H9 (cell line): ENCODE data around the gene HEATR5A. TPM values are rescaled to one million over a fixed set of nuclear protein-coding genes. Genes with fewer than 3 reads are reported as not detected.

Experiments used
- DNase-seq: peaks from one replicate; pipeline ENCODE4 v3.0.0-alpha.2; 2017
- H2AFZ ChIP-seq: one replicate; pipeline ENCODE4 v1.6.1; 2013; ENCODE audit warnings: mild to moderate bottlenecking, low read length, control low read depth, moderate library complexity
- H2AK5ac ChIP-seq: 2 replicates; pipeline ENCODE4 v1.6.1; 2013; ENCODE audit warnings: low read length, control low read depth, mixed read lengths; ENCODE audit not compliant: insufficient read length
- H2BK120ac ChIP-seq: one replicate; pipeline ENCODE4 v1.6.1; 2013; ENCODE audit warnings: low read depth, mild to moderate bottlenecking, low read length, control low read depth, inconsistent platforms; ENCODE audit not compliant: poor library complexity, severe bottlenecking
- H2BK12ac ChIP-seq: 2 replicates; pipeline ENCODE4 v1.6.1; 2013; ENCODE audit warnings: low read length, control low read depth, mixed read lengths, low read depth; ENCODE audit not compliant: insufficient read length
- H2BK15ac ChIP-seq: 2 replicates; pipeline ENCODE4 v1.6.1; 2013; ENCODE audit warnings: low read depth, low read length, control low read depth
- H2BK20ac ChIP-seq: one replicate; pipeline ENCODE4 v1.6.1; 2013; ENCODE audit warnings: low read depth, mild to moderate bottlenecking, low read length, control low read depth, inconsistent platforms; ENCODE audit not compliant: poor library complexity, severe bottlenecking
- H2BK5ac ChIP-seq: 2 replicates; pipeline ENCODE4 v1.6.1; 2013; ENCODE audit warnings: low read length, control low read depth, mixed read lengths; ENCODE audit not compliant: insufficient read length
- H3K14ac ChIP-seq: 2 replicates; pipeline ENCODE4 v1.6.1; 2013; ENCODE audit warnings: low read length, control low read depth; ENCODE audit not compliant: insufficient read depth
- H3K18ac ChIP-seq: 2 replicates; pipeline ENCODE4 v1.6.1; 2013; ENCODE audit warnings: low read depth, mild to moderate bottlenecking, mixed read lengths, low read length, control low read depth; ENCODE audit not compliant: insufficient read length
- H3K23ac ChIP-seq: 2 replicates; pipeline ENCODE4 v1.6.1; 2013; ENCODE audit warnings: low read length, control low read depth, mixed read lengths, low read depth; ENCODE audit not compliant: insufficient read length
- H3K23me2 ChIP-seq: 2 replicates; pipeline ENCODE4 v1.6.1; 2013; ENCODE audit warnings: low read depth, mild to moderate bottlenecking, mixed read lengths, low read length, control low read depth; ENCODE audit not compliant: insufficient read length, poor library complexity, severe bottlenecking
- H3K27ac ChIP-seq: 2 replicates; pipeline ENCODE4 v1.5.1; 2013; ENCODE audit warnings: low read length, control low read depth, mixed read lengths, low read depth; ENCODE audit not compliant: insufficient read length
- H3K27me3 ChIP-seq: 2 replicates; pipeline ENCODE4 v1.6.1; 2013; ENCODE audit warnings: low read length, control low read depth, inconsistent platforms; ENCODE audit not compliant: insufficient read depth
- H3K4ac ChIP-seq: 2 replicates; pipeline ENCODE4 v1.6.1; 2013; ENCODE audit warnings: low read depth, mild to moderate bottlenecking, control low read depth, inconsistent platforms, low read length, moderate library complexity
- H3K4me1 ChIP-seq: 2 replicates; pipeline ENCODE4 v1.6.1; 2013; ENCODE audit warnings: low read length, control low read depth, inconsistent platforms; ENCODE audit not compliant: insufficient read depth
- H3K4me2 ChIP-seq: 2 replicates; pipeline ENCODE4 v1.6.1; 2013; ENCODE audit warnings: low read length, control low read depth, mixed read lengths; ENCODE audit not compliant: insufficient read length, insufficient read depth
- H3K56ac ChIP-seq: 2 replicates; pipeline ENCODE4 v1.6.1; 2013; ENCODE audit warnings: low read depth, mild to moderate bottlenecking, mixed read lengths, low read length, control low read depth; ENCODE audit not compliant: insufficient read length
- H3K79me1 ChIP-seq: 2 replicates; pipeline ENCODE4 v1.6.1; 2013; ENCODE audit warnings: low read depth, mild to moderate bottlenecking, moderate library complexity, low read length, control low read depth, inconsistent platforms; ENCODE audit not compliant: insufficient read depth, poor library complexity, severe bottlenecking
- H3K79me2 ChIP-seq: 2 replicates; pipeline ENCODE4 v1.6.1; 2013; ENCODE audit warnings: low read length, control low read depth, inconsistent platforms; ENCODE audit not compliant: insufficient read depth
- H3K9ac ChIP-seq: 2 replicates; pipeline ENCODE4 v1.6.1; 2013; ENCODE audit warnings: low read length, control low read depth, mixed read lengths; ENCODE audit not compliant: insufficient read length; ENCODE audit errors: extremely low read depth
- H3K9me3 ChIP-seq: one replicate; pipeline ENCODE4 v1.6.1; 2013; ENCODE audit warnings: low read depth, low read length, inconsistent platforms; ENCODE audit not compliant: control insufficient read depth
- H3T11ph ChIP-seq: one replicate; pipeline ENCODE4 v1.6.1; 2013; ENCODE audit warnings: mild to moderate bottlenecking, low read length, control low read depth, inconsistent platforms
- H4K20me1 ChIP-seq: one replicate; pipeline ENCODE4 v1.6.1; 2013; ENCODE audit not compliant: control insufficient read depth, insufficient read length, insufficient read depth
- H4K5ac ChIP-seq: 2 replicates; pipeline ENCODE4 v1.6.1; 2013; ENCODE audit warnings: low read depth, mild to moderate bottlenecking, mixed read lengths, low read length, control low read depth; ENCODE audit not compliant: insufficient read length
- H4K8ac ChIP-seq: replicated peaks from 2 replicates; pipeline ENCODE4 v1.6.1; 2013; ENCODE audit warnings: low read length, control low read depth, mixed read lengths, low read depth; ENCODE audit not compliant: insufficient read length
- H4K91ac ChIP-seq: 2 replicates; pipeline ENCODE4 v1.6.1; 2013; ENCODE audit warnings: low read depth, mild to moderate bottlenecking, moderate library complexity, mixed read lengths, low read length, control low read depth; ENCODE audit not compliant: insufficient read length
- H3K27ac Mint-ChIP-seq, 3 experiments: 2 replicates in 2 of 3; 3 replicates in 1 of 3; pipeline ENCODE4 v1.8.0; 2020 to 2021; ENCODE audit warnings: mixed read lengths in 3 of 3, mild to moderate bottlenecking in 1 of 3, moderate library complexity in 1 of 3
- H3K27me3 Mint-ChIP-seq: 2 replicates; pipeline ENCODE4 v1.8.0; 2021; ENCODE audit warnings: low read depth, mild to moderate bottlenecking, moderate library complexity, mixed read lengths
- H3K36me3 Mint-ChIP-seq, 3 experiments: 2 replicates in 2 of 3; 3 replicates in 1 of 3; pipeline ENCODE4 v1.8.0; 2020 to 2021; ENCODE audit warnings: low read depth in 3 of 3, mixed read lengths in 3 of 3; ENCODE audit not compliant: insufficient read depth in 1 of 3
- H3K4me1 Mint-ChIP-seq, 2 experiments: 2 replicates each; pipeline ENCODE4 v1.8.0; 2020; ENCODE audit warnings: mixed read lengths in 2 of 2
- H3K4me3 Mint-ChIP-seq, 2 experiments: 2 replicates in 1 of 2; 3 replicates in 1 of 2; pipeline ENCODE4 v1.8.0; 2020 to 2021; ENCODE audit warnings: mild to moderate bottlenecking in 2 of 2, mixed read lengths in 2 of 2, moderate library complexity in 1 of 2
- H3K9me3 Mint-ChIP-seq, 2 experiments: 2 replicates in 1 of 2; 3 replicates in 1 of 2; pipeline ENCODE4 v1.8.0; 2020; ENCODE audit warnings: mild to moderate bottlenecking in 2 of 2, mixed read lengths in 2 of 2, moderate library complexity in 1 of 2
- WGBS: extraction: QIAGEN DNeasy Blood & Tissue Kit; methylation state at CpG from one replicate; pipeline ENCODE4 v1.1.7; 2013; ENCODE audit warnings: missing lambda C conversion rate, low lambda C conversion rate, mixed read lengths; ENCODE audit not compliant: insufficient read length; ENCODE audit errors: extremely low coverage; 5-methylcytosine and 5-hydroxymethylcytosine counted together
- total RNA-seq: library from RNA; stranded (reverse); gene quantifications from 2 replicates; pipeline ENCODE4 v1.2.1, GENCODE V29; 2021
- TF ChIP-seq, protein P1 (sequence below): fragments of 200-600 bp; sonication (generic); conservative IDR thresholded peaks from 3 replicates; pipeline ENCODE4 v1.8.0; 2021; ENCODE audit warnings: antibody characterized with exemption, mild to moderate bottlenecking

Gene HEATR5A
- total RNA-seq, 1 experiment from 2014 or later = 21.2 TPM

DNA sequence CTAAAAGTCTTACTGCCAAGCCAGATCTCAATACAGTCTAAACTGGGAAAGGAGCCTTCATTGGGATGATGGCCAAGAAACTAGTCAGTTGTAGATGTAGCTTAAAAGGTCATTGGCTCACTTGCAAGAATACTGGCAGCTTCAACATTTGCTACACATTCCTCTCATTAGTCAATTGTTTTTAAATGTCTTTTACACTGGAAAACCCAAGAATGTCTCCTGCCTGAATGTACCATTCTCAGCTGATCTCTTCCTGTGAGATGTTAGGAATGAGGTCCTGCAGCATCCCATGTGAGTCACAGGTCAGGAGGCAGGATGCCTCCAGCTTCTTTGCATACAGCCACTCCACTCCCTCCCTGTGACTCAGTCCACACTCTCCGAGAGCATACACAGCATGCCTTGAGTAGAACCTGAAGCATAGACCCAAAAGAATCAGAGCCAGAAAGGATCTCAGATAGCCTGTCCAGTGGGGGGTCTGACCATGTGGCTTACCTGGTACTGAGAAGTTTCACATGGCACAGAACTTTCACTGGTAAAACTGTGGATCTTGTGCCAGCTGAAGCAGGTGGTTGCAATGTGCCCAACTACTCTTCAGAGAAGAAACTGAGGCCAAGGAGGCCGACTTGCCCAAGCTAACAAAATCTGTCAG, 156.7 kb downstream of the HEATR5A start:
- no peak overlapping the region for H2BK15ac ChIP-seq
- H2BK5ac ChIP-seq = no peak overlapping the region
- no peak overlapping the region for H3K18ac ChIP-seq
- H4K8ac ChIP-seq = no peak overlapping the region
- H3K14ac ChIP-seq = no peak overlapping the region
- DNase-seq = no peak
- H3K56ac ChIP-seq = no peak overlapping the region
- no peaks in the 10 kb centered on the region for H4K20me1 ChIP-seq
- peaks cover 0 to 9% (median 7%) of the 10 kb centered on the region in 3 experiments; a peak in 1 of 7 replicates for H3K36me3 Mint-ChIP-seq
- no peaks in the 10 kb centered on the region for H3K79me2 ChIP-seq
- no peak overlapping the region for H3K23ac ChIP-seq
- no peaks in the 10 kb centered on the region for H3K27me3 Mint-ChIP-seq
- no peaks in the 10 kb centered on the region for H3K27me3 ChIP-seq
- H3K9me3 ChIP-seq = no peaks in the 10 kb centered on the region
- TF ChIP-seq, protein P1, sequence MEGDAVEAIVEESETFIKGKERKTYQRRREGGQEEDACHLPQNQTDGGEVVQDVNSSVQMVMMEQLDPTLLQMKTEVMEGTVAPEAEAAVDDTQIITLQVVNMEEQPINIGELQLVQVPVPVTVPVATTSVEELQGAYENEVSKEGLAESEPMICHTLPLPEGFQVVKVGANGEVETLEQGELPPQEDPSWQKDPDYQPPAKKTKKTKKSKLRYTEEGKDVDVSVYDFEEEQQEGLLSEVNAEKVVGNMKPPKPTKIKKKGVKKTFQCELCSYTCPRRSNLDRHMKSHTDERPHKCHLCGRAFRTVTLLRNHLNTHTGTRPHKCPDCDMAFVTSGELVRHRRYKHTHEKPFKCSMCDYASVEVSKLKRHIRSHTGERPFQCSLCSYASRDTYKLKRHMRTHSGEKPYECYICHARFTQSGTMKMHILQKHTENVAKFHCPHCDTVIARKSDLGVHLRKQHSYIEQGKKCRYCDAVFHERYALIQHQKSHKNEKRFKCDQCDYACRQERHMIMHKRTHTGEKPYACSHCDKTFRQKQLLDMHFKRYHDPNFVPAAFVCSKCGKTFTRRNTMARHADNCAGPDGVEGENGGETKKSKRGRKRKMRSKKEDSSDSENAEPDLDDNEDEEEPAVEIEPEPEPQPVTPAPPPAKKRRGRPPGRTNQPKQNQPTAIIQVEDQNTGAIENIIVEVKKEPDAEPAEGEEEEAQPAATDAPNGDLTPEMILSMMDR = no peak
- no peak overlapping the region for H3K4me3 Mint-ChIP-seq
- no peak overlapping the region for H3T11ph ChIP-seq
- peaks cover 9 to 14% of the 10 kb centered on the region in 2 experiments for H3K4me1 Mint-ChIP-seq
- H2BK120ac ChIP-seq = no peak overlapping the region
- no peak overlapping the region for H2BK12ac ChIP-seq
- no peak overlapping the region for H3K4me2 ChIP-seq
- H3K27ac ChIP-seq = no peak overlapping the region
- no peak overlapping the region for H2BK20ac ChIP-seq
- H4K5ac ChIP-seq = no peak overlapping the region
- no peak overlapping the region for H4K91ac ChIP-seq
- no peak overlapping the region for H2AK5ac ChIP-seq
- no peaks in the 10 kb centered on the region for H3K79me1 ChIP-seq
- H3K23me2 ChIP-seq = no peaks in the 10 kb centered on the region
- no CpG with 5 or more reads among the region's 2 CpGs for WGBS
- no peaks in the 10 kb centered on the region; the same call in 1 of the 2 replicates for H3K4me1 ChIP-seq
- no peak overlapping the region for H3K9ac ChIP-seq
- H3K27ac Mint-ChIP-seq = no peak overlapping the region
- H3K9me3 Mint-ChIP-seq = peaks cover 3 to 8% of the 10 kb centered on the region in 2 experiments; a peak in 3 of 5 replicates
- no peak overlapping the region for H2AFZ ChIP-seq
- no peak overlapping the region for H3K4ac ChIP-seq
